Dedifferentiated amniotic fluid mesenchymal stem cell (primary cell): Measurements from ENCODE around the gene MGAT4A.
"Not testable (repeated sequence)": the region's sequence is repeated elsewhere in the genome, so short reads cannot be mapped to it uniquely, and the experiment has no call there.

ENCODE experiments used
- DNase-seq: peaks from one replicate; pipeline ENCODE4 v3.0.0-alpha.2; 2016; ENCODE audit errors: extremely low spot score

The MGAT4A gene

GRCh38 chr2:98730053-98730706 lies 752 bp downstream of the MGAT4A start:
- DNase-seq = no peak

GRCh38 chr2:98729652-98730051 lies 1.3 kb downstream of the MGAT4A start:
- DNase-seq = no peak

DNA sequence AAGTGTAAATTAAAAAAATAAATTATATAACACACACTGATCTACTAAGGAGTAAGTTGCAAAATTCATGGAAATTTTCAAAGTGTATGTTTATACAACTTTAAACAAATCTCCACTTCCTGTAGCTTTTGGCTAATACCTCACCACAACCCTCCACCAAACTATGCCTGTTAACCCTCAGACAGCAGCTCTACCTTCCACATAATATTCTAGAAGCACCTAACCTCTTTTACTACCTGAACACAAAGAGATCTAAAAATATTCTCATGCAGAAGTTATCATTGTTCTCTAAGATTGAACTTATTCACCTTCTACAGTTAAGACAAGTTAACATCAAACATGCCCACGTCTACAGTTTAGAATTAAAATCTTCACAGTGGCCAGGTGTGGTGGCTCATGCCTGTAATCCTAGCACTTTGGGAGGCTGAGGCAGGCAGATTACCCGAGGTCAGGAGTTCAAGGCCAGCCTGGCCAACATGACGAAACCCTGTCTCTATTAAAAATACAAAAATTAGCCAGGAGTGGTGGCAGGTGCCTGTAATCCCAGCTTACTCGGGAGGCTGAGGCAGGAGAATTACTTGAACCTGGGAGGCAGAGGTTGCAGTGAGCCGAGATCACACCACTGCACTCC lies 2.7 kb downstream of the MGAT4A start:
- not testable (repeated sequence) for DNase-seq

DNA sequence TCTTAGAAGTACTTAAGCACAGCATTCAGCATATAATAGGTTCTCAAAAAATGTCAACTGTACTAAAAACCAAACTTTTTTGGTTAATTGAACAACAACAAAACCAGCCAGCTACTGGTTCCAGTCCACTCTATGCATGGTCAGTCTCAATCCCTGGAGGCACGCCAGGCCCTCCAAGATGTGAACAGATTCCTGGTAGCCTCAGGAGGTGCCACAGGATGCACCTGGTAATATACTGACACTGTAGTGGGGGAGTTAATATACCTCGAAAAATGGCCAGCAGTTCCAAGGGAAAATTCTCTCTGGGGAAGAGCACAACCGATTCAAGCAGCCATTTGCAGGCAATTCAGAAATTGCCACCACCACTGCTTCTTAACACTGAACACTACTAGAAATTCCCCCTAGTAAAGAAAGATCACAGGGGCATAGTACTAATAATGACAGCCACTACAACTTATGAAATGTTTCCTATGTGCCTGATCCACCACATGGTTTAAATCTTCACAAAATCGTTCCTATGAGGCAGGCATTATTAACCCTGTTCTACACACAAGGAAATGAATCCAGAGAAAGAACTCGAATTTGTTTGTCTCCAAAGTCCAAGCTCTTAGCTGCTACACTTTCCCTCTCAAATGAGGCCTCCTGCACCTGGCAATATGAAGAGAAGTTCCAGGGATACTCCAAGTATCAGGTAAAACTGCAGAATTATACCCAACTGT lies 3.4 kb downstream of the MGAT4A start:
- DNase-seq = no peak

DNA sequence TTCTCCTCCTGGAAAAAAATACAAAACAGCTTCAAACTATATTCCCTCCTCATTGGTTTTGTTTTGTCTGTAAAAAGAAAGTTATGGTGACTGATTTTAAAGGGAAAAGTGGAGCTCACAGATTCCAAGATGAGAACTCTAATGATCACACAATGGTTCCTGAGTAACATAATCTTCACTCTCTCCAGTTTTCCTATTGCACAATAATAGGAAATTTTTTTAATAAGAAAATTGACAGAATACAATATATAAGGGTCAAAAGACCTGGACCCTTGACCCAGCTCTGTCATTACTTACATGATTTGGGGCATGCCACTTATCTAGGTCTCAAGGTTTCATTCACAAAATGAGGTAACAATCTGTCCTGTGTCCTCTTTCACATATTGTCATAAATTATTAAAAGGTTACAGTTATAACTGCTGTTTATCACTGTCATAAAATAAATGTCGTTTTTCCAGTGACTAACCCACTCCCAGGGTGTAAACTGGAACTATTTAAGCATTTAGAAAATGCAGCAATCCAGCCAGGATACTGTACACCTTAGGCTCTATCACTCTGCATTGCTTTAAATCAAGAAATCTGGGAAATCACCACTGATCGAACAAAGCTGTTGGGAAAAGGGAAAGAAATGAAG lies 4.1 kb downstream of the MGAT4A start:
- DNase-seq = no peak

- no peak for DNase-seq
Observed at GRCh38 chr2:98726205-98726604, 4.7 kb downstream of the MGAT4A start.

DNA sequence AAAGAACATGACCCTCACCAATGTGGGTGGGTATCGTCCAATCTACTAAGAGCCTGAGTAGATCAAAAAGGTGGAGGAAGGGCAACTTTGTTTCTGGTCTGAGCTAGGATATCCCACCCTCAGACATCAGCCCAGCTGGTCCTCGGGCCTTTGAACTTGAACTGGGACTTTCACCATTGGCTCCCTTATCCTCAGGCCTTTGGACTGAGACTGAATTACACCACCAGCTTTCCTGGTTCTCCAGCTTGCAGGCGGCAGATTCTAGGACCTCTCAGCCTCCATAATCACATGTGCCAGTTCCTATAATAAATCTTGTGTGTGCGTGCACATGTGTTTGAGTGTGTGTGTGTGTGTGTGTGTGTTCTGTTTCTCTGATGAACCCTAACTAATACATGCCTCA lies 10.6 kb downstream of the MGAT4A start:
- no peak for DNase-seq

DNA sequence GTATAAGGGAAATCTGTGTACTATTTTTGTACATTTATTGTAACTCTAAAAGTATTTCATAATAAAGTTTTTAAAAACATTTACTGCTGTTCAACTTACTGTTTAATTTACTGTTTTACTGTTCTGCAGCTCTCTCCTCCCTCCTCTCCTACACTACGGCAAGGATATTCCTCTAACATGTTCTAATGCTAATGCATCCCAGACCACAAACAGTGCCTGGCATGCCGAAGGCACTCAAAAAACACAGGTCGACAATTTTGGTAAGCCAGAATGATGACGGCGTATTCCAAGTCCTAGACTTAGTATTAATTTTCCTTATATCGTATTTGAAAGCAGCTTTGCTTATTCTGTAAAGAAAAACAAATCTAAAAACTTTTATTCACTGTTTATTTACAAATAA lies 13.3 kb downstream of the MGAT4A start:
- no peak for DNase-seq

GRCh38 chr2:98716786-98717185 lies 14.1 kb downstream of the MGAT4A start:
- no peak for DNase-seq

DNA sequence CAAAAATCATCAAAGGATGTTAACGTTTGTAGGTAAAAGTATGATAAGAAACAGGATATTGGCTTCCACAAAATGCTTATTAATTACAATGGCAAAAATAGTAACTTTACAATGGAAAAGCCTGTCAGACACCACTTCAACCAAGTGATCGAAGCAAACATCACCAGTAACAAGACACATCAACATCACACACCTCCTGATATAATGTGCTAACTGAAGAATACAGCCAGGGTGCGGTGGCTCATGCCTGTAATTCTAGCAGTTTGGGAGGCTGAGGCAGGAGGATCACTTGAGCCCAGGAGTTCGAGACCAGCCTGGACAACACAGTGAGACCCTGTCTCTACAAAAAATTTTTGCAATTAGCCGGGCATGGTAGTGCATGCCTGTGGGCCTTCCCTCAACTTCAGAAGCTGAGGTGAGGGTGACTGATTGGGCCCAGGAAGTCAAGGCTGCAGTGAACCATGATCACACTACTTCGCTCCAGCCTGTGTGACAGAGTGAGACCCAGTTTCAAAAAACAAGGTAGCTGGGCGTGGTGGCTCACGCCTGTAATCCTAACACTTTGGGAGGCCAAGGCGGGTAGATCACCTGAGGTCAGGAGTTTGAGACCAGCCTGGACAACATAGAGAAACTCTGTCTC lies 15.0 kb downstream of the MGAT4A start:
- no peak for DNase-seq

GRCh38 chr2:98713332-98714015 lies 17.5 kb downstream of the MGAT4A start:
- no peak for DNase-seq

- no peak for DNase-seq
Observed at GRCh38 chr2:98712145-98712544, 18.8 kb downstream of the MGAT4A start.

- no peak for DNase-seq
Observed at GRCh38 chr2:98711506-98711905, 19.4 kb downstream of the MGAT4A start.

- no peak for DNase-seq
Observed at GRCh38 chr2:98710734-98711133, 20.2 kb downstream of the MGAT4A start.

DNA sequence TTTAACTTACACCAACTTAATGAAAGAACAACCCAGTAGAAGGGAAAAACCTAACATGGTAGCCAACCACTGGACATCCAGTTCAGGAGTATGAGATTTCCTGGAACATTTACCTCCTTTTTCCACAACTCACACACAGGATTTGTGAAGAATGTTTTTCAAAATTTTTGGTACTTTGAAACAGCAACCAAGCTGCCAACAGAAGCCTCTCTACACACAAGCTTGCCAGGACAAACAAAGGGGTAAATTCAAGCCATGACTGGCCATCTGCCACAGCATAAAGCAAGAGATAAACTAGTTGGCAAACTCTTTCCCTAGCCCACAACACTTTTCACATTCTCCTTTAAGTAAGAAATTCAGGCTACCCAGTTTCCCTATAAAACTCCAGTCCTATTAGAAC lies 21.4 kb downstream of the MGAT4A start:
- DNase-seq = no peak

- DNase-seq = no peak
Observed at GRCh38 chr2:98708396-98709186, 22.3 kb downstream of the MGAT4A start.

DNA sequence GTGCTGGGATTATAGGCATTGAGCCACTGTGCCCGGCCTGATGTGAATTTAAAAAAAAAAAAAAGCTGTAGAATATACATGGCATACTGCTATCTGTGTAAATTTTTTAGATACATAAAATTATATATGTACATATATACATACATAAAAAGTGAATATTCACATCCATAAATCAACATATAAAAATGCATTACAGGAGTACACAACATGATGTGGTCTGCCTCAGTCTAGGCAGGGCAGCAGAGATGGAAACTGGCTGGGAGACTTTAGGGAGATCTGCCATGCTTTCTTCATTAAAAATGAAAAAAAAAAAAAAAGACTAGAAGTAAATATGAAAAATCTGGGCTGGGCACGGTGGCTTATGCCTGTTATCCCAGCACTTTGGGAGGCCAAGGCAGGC lies 24.3 kb downstream of the MGAT4A start:
- no peak for DNase-seq

DNA sequence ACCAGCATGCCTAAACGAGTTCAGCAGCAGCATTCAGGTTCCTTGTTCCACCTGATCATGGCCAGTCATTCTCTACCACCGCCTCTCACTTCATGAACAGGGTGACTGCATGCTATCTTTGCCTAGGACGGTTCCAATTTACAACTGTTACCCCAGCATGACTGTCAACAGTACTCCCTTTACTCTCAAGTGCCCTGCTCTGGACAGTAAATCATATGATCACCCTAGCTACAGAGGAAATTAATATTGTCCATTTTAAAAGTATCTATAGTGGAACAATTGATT lies 25.7 kb downstream of the MGAT4A start:
- DNase-seq = no peak

DNA sequence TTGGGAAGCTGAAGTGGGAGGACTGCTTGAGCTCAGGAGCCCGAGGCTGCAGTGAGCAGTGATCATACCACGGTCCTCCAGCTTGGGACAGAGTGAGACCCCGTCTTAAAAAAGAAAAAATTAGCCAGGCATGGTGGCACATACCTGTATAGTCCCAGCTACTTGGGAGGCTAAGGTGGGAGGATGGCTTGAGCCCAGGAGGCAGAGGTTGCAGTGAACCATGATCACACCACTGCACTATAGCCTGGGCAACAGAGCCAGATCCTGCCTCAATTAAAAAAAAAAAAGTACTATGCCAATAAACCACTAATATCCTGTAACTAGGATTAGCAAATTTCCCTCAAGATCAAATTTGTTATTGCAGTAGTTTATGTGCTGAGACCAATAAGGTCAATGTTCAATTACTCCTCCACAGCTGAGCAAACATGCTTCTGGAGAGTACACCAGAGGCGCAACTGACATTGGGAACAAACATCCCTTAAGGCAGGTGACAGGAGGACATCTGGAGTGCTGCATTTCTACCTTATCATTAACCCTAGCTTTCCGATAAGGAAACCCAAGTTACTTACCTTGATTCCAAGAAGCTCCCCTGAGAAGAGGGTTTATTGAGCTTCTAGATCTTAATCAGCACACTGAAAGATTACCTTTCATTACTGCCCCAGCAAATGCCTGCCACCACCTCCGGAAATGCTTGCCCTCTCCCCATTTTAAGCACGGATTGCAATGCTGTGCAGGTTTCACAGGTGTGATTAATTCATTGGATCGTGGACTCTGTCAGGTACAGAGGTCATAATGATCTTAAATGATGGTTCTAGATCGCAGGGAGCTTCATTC lies 26.2 kb downstream of the MGAT4A start:
- no peak for DNase-seq

- DNase-seq = no peak
Observed at GRCh38 chr2:98703738-98704137, 27.2 kb downstream of the MGAT4A start.
